GM18499 (cell line): ENCODE results near the gene SMIM43.
A peak's percentile ranks its signal among the peaks of the same experiment; 100 is the strongest.
"Not testable (repeated sequence)": the region's sequence is repeated elsewhere in the genome, so short reads cannot be mapped to it uniquely, and the experiment has no call there.

Experiments used
- ATAC-seq: cut with Tn5 transposase; IDR thresholded peaks from one replicate; pipeline ENCODE4 v1.9.1; 2021; ENCODE audit warnings: moderate number of reproducible peaks; ENCODE audit not compliant: insufficient read depth, unreplicated experiment

The SMIM43 gene

DNA sequence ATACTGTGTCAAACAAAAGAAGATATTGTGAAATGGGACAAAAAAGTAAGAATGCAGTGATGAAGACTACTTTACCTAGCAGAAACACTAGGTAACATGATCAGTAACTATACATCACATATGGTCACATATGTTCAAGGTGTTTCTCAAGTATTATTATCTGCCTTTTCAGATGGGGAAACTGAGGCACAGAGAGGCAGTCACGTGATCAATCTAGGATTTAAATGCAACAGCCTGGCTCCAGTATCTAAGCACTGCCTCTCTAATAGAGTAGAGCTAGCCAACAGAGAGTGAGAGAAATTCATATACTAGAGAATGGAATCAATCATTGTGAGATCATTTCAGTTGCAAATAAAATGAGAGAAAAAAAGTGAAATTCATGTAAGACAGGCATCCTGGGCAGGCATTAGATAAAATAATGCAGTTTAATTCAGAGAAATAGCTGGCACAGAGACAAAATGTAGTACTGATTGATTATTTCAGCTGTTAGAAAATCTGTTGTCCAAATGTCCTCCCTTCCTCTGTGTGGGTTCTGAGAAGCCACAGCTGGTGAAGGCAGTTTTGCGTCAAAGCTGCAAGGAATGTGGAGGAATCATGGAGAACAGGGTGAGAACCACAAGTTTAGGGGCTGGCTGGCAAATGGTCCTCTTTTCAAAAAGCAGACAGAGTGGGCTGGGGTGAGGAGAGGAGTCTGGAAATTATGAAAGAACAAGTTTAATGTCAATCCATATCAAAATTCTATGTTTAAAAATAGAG is 26.0 kb downstream of the SMIM43 start:
- no peak for ATAC-seq

DNA sequence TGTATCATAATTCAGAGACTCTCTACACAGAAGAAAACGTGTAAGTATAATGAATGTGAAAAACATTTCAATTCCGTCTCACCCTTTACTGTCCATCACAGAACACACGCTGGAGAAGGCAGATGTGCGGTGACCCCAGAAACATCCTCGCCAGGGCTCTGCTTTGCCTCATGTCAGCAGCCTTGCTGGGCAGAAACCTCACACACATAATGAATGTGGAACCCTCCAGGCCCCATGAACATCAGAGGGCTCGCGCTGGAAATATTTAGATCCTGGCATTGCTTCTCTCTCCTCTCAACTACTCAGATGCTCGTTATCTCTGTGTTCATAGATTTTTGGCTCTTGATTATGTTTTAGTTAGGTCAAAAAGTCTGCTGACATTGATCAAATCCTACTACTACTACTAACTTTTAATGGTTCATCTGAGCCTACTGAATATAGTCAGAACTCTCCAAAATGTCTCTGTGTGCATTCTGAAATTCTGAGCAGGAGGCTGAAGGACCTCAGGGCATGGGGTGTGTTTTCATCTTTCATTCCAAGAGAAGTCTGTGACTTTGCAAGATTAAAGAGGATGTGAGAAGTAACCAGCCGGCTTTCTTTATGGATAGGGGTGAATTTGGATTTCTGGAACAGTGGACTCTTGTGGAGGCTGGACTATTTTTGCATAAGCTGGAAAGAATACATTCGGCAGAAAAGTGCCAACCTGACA is 27.0 kb downstream of the SMIM43 start:
- ATAC-seq: no peak

DNA sequence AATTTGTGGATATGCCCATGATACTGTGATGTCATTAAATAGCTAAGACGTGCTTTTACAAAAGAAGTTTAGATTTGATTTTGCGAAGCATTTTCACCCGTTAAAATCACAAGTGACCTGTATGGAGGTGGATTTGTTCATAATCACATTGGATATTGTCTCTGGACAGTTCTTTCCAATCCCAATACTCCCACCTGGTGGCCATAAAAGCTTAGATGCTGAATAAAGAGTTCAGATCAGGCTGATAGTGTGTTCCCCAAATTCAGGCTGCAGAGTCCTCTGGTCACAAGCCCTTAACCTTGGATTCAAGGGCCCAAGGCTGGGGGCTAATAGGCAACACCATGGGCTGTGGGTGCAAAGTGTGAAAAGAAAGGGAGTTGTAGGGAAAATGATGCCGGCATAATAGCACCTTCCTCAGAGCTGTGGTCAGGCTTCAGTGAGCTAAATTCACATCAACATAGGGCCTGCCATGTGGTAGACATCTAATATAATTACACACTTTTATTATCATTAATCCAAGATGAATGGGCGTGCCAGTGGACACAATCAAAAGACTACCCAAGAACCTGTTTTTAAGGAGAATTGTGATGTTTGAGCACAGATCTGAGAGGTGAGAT is 28.1 kb downstream of the SMIM43 start:
- no peak for ATAC-seq

DNA sequence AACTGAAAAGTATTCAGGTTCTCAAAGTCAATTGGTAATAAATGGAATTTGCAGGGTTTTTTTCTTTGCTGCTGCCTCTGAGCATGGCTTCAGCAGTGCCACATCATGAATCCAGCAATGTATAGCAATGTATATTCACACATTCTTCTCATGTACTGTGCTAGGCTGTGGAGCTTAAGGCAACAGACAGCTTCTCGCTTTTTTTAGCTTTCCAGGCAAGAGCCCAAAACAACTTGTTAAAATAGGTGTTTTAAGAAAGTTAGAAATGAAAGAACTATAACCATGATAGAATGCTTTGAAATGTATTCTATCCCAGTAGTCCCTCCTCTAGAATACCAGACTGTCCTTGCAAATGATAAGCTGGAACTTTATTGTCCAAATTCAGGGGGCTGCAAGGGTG is 30.4 kb downstream of the SMIM43 start:
- ATAC-seq: no peak

DNA sequence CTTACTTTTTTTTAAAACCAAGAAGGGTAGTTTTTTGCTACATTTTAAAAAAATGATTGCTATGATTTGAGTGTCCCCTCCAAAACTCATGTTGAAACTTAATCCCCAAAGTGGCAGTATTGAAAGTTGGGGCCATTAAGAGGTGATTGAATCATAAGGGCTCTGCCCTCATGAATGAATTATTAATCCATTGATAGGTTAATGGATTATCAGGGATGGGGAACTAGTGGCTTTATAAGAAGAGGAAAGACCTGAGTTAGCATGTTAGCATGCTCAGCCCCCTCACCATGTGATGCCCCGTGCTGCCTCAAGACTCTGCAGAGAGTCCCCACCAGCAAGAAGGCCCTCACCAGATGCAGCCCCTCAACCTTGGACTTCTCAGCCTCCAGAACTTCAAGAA is 31.0 kb downstream of the SMIM43 start:
- no peak for ATAC-seq

DNA sequence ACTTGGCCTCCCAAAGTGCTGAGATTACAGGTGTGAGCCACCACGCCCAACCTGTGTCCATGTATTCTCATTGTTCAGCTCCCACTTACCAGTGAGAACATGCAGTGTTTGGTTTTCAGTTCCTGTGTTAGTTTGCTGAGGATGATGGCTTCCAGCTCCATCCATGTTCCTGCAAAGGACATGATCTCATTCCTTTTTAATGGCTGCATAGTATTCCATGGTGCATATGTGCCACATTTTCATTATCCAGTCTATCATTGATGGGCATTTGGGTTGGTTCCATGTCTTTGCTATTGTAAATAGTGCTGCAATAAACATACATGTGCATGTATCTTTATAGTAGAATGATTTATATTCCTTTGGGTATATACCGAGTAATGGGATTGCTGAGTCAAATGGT is 35.2 kb downstream of the SMIM43 start:
- not testable (repeated sequence) for ATAC-seq

DNA sequence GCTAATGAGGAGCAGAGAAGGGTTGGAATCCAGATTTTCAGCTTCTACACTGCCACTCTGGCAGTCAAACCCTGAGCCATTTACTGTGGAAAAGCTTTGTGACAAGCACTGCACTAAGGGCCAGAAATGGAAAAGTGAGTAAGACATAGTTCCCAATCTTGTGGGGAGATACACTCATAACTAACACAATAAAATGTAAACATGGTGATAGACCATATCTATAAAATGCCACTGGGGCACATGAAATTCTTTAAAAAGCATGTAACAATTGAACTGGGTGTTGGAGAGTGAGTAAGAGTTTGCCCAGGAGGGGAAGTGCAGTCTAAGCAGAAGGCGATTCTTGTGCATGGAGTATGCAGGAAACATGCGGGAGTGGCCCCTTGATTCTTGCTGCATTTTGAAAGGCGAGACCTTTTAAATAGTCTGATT is 36.2 kb downstream of the SMIM43 start:
- ATAC-seq: no peak

DNA sequence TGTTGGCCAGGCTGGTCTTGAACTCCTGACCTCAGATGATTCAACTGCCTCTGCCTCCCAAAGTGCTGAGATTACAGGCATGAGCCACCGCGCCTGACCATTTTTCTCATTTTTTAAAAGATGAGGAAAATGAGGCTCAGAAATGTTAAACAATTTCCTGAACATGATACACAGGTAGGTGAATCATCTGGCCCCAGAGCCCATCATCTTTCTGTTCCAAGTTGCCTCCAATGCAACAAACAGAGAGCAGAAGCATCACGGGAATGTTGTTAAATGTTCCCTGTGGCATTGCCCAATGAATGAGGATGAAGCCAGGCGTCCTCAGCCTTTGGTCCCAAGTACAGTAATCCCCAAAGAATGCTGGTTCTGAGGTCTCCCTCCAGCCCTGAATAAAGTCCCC is 36.9 kb downstream of the SMIM43 start:
- ATAC-seq: no peak

DNA sequence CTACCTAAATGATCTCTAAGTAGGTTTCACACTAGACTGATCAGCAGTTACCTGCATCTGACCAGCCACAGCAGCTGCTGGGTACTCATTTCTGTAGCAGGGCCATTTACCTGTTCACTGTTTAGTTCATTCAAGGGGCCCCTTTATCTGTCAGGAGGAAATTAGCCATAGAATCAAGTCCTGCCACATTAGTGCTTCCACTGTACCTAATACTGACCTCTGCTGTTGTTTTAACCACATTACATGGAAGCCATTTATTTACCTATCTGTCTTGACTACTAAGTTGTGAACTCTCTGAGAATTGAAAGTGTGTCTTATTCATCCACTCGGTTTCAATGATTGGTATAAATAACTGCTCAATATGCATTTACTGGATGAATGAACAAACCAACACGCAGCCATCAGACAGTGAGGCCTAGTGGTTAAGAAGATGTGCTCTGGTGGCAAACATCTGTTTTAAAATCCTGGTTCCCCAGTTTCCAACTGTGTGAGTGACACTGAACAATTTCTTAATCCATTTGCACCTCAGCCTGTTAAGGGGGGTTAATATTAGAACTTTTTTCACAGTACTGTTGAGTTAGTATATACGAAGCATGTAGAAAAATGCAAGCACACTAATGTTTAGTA is 38.2 kb downstream of the SMIM43 start:
- peak; percentile 98 for ATAC-seq

DNA sequence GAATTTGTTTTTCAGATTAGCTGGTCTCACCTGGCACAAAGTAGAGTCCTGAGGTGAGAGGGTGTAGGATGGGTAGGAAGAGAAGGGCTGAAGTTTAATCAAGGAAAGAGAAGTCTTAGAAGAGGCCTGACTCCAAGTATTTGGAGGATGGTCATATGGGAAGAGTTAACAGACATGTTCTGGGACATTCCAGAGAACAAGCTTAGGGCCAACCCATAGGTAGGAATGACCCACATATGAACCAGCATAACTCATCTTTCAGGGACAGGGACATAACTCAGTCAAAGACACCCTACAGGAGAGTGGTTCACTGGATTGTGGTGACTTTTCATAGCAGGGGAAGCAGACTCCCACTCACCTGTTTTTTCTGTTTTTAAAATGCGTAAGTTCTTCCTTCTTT is 40.3 kb downstream of the SMIM43 start:
- no peak for ATAC-seq

DNA sequence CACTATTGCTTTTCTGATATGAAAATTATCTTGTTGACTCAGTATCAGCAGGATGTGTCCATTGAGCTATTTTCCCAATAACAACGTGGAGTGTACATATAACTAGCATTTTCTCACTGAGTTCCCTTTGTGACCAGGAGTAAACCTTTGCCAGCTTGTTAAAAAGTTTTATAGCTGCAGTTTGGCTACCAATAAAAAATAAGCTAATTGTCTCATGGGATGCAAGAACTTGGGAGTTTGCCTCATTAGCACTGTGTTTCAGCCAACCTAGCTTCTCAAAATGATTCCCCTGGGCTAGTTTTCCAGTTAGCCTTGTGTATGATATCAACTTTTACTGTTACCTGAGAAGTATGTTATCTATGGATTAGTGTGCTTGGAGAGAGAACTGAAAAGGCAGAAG is 43.3 kb downstream of the SMIM43 start:
- ATAC-seq: no peak

DNA sequence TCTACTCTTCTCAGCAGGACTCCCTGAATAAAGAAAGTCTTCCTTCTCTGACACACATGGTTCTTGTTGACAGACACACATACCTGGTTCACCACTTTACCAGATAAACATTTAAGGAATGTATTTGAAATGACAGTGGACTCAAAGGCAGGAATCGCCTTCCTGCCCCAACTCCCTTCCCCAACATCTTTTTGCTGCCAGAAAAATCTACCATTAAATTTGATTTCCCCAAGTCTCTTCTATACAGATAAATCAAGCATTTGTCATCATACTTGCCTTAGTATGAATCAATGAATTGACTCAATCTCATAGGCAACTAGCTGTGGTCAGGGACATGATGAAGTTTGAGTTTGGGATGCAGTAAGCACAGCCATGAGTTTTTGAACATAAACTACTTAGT is 44.9 kb downstream of the SMIM43 start:
- ATAC-seq: no peak

DNA sequence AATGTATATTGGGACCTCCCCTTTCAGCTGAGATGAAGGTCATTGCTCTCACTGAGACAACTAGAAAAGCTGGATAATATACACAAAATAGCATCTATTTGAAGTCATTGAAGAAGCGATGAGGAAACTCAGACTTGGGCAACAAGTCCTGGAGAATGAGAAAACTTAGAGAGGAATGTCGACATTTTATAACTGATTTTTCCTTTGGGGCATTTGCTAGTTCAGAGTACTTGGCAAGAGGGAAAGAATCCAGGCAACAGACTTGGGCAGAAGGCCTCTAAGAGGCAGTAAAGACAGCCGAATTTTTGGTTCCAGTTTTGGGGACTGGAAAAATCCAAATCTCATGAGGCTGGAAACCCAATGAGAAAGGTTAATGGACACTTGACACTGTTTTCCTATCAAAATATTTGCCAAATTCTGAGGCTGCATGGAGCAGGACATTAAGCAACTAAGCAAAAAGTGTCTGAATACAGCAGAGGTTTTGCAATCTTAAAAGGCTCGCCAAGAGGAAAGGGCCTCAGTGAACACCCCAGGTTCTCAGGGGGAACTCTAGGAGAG is 47.2 kb downstream of the SMIM43 start:
- ATAC-seq: no peak

DNA sequence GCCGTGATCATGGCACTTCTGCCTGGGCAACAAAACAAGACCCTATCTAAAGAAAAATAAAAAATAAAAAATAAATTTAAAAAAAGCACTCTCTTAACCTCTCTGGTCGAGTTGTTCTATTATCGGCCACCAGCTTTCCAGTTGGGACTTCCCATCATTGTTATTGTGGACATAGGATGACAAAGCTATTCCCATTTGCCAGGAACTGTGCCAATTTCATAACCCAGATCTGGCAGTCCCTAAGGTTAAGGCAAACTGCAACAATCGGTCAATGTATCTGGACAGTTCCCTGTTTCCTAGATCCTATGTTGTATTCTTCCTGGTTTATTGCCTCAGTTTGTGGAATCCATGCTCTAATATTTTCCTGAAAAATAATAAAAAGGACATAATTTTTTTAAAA is 50.4 kb downstream of the SMIM43 start:
- no peak for ATAC-seq

DNA sequence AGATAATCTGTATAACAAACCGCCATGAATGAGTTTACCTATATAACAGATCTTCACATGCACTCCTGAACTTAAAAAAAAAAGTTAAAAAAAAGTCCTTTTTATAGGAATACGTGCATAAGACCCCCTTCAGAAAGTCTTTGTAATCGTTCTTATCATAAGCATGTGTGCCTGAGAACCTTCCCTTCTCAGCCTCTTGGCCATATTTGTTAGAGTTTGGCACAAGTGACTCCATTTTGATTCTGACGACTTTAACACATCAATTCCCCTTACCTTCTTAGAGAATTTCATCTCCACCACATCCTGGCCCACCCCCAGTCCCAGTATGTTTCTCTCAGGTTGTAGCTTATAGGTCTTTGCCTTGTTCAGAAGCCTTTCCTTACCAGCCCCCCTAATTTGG is 52.2 kb downstream of the SMIM43 start:
- ATAC-seq: no peak

DNA sequence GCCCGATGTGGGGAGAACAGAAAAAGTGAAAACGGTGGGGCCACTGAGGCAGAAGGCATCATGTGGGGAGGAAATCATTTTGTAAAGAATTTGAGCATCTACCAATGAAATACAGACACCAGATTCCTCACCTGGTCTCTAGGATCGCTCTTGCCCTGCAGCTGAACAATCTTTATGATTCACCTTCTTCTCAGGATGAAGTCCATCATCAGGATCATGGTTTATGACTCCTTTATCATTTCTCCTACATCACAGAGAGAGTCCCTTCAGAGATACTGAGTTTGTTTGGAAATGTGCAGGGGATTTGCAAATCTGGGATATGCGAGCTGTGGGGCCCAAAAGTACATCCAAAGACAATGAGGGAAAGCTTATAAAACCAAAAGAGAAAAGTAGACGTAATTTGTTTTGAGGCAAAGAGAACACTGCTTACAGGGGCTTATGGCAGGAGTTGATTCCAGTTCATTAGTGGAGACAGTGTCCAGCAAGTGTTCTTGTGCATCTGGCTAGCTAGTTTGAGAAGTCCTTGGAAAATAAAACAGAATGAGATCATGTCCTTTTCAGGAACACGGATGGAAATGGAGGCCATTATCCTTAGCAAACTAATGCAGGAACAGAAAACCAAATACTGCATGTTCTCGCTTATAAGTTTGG is 52.8 kb downstream of the SMIM43 start:
- no peak for ATAC-seq

DNA sequence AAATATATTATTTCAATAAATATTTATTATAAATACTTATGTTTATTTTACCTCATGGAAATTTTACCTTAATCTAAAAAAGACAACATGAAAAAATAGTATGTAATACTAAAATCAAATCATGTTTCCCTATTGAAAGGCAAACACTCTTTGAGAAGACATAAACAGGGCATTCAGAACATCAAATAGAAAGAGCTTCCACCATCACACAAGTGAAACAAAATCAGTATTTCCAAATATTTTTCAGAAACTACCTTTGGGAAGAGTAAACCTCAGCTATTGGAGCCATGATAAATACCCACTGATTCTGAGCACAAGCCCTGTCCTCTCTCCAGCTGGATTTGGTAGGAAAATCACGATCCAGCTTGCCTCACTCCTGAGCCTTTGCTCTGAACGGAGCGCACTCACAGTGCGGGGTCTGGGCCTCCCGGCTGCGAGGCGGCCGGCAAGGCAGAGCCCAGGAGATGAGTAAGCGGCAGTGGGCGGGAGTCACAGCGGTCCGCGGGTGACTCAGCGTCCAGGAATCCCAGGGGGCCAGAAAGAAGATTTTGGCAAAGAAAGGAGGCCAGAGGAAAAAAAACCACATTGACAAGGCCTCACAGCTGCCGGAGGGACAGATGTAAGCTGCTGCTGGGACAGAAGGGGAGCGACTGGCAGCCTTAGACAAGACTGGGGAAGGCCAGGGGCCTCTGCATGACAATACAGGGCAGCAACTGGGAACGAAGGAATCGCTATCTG is 53.5 kb downstream of the SMIM43 start:
- ATAC-seq: peak; percentile 64

DNA sequence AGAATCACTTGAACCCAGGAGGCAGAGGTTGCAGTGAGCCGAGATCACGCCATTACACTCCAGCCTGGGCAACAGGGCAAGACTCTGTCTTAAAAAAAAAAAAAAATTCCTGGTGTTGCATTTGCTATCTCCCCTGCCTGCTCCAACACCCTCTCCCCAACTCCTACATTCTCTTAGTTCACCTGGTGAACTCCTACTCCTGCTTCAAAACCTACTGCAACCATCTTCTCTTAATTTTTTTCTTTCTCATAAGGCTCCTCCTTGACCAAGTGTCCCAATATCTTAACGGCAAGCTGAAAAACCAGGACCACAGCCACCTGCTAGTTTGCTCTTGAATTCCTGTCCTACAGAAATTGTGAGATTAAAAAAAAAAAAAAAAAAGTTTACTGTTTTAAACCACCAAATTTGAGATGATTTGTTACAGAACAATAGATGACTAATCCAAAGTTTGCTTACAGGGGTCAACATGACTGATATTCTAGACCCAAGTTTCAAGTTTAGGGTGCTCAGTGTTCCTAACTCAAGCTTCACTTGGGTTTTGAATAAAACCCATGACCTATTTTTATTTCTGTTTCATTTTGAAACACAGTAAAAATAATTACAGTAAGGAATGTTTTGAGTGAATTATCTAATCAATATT is 55.1 kb downstream of the SMIM43 start:
- ATAC-seq: no peak
